Measurements from ENCODE around the gene ETV5. TPM values are rescaled to one million over a fixed set of nuclear protein-coding genes. Genes with fewer than 3 reads are reported as not detected.
"Not testable (repeated sequence)": the region's sequence is repeated elsewhere in the genome, so short reads cannot be mapped to it uniquely, and the experiment has no call there.

Gene ETV5
- total RNA-seq, 2 experiments from 2014 or later, result 0.74 to 1.3 TPM

- CTCF ChIA-PET, result no interaction called here
- POLR2A ChIA-PET, result no interaction called here
These were observed 59.9 kb downstream of the ETV5 start for GRCh38 chr3:186049001-186049400.

GRCh38 chr3:186048119-186048518 lies 60.8 kb downstream of the ETV5 start:
- intact Hi-C loops (cut with micrococcal nuclease), result no loop called here
- DNase-seq, result no peak
- no peak overlapping the region for H3K27ac Mint-ChIP-seq
- H3K36me3 Mint-ChIP-seq, result no peaks in the 10 kb centered on the region
- peaks cover 48% of the 10 kb centered on the region for H3K27me3 Mint-ChIP-seq
- no peaks in the 10 kb centered on the region for H3K9me3 Mint-ChIP-seq
- ChIA-PET CTCF (no interaction called here), POLR2A (no interaction called here)
- no peak overlapping the region for H3K4me3 Mint-ChIP-seq
- no peaks in the 10 kb centered on the region for H3K4me1 Mint-ChIP-seq (ENCODE audit: low read depth)

More at GRCh38 chr3:186049001-186049400, 59.9 kb downstream of the ETV5 start:
- Mint-ChIP-seq H3K4me1 (ENCODE audit: low read depth) (no peaks in the 10 kb centered on the region), H3K9me3 (no peaks in the 10 kb centered on the region), H3K4me3 (no peak overlapping the region), H3K27me3 (peaks cover 46% of the 10 kb centered on the region), H3K36me3 (no peaks in the 10 kb centered on the region), H3K27ac (no peak overlapping the region)
- DNase-seq, result no peak
- intact Hi-C loops (cut with micrococcal nuclease), result no loop called here

GRCh38 chr3:186046838-186047237 lies 62.1 kb downstream of the ETV5 start:
- H3K27ac Mint-ChIP-seq, result no peak overlapping the region
- H3K9me3 Mint-ChIP-seq, result no peaks in the 10 kb centered on the region
- intact Hi-C loops (cut with micrococcal nuclease), result no loop called here
- H3K4me1 Mint-ChIP-seq (ENCODE audit: low read depth), result no peaks in the 10 kb centered on the region
- no peaks in the 10 kb centered on the region for H3K36me3 Mint-ChIP-seq
- POLR2A ChIA-PET, result interaction anchor here (0.5 kb wide), 1 partner anchor 29 kb away, joined by 4 read pairs; no protein-coding TSS in a partner anchor
- CTCF ChIA-PET, result interaction anchor here (0.7 kb wide), 1 partner anchor 70 kb away, joined by 3 read pairs; no protein-coding TSS in a partner anchor
- no peak overlapping the region for H3K4me3 Mint-ChIP-seq
- DNase-seq, result no peak
- H3K27me3 Mint-ChIP-seq, result peaks cover 54% of the 10 kb centered on the region

GRCh38 chr3:186044968-186045367 lies 63.9 kb downstream of the ETV5 start:
- Mint-ChIP-seq H3K27me3 (peaks cover 50% of the 10 kb centered on the region), H3K4me1 (ENCODE audit: low read depth) (no peaks in the 10 kb centered on the region), H3K36me3 (no peaks in the 10 kb centered on the region), H3K27ac (no peak overlapping the region), H3K9me3 (no peaks in the 10 kb centered on the region), H3K4me3 (no peak overlapping the region)
- POLR2A ChIA-PET, result no interaction called here
- intact Hi-C loops (cut with micrococcal nuclease), result no loop called here
- CTCF ChIA-PET, result no interaction called here
- no peak for DNase-seq

- no peaks in the 10 kb centered on the region for H3K9me3 Mint-ChIP-seq
- no peak for DNase-seq
- H3K27ac Mint-ChIP-seq, result no peak overlapping the region
- no peaks in the 10 kb centered on the region for H3K4me1 Mint-ChIP-seq (ENCODE audit: low read depth)
- no peak overlapping the region for H3K4me3 Mint-ChIP-seq
- ChIA-PET POLR2A (no interaction called here), CTCF (no interaction called here)
- H3K36me3 Mint-ChIP-seq, result no peaks in the 10 kb centered on the region
- intact Hi-C loops (cut with micrococcal nuclease), result no loop called here
- peaks cover 47% of the 10 kb centered on the region for H3K27me3 Mint-ChIP-seq
These were observed 64.5 kb downstream of the ETV5 start for GRCh38 chr3:186044427-186044826.

- Mint-ChIP-seq H3K4me1 (ENCODE audit: low read depth) (no peaks in the 10 kb centered on the region), H3K27me3 (peaks cover 39% of the 10 kb centered on the region), H3K9me3 (peaks cover 10% of the 10 kb centered on the region), H3K4me3 (no peak overlapping the region), H3K36me3 (peaks cover 1% of the 10 kb centered on the region), H3K27ac (no peak overlapping the region)
- CTCF ChIA-PET, result interaction anchor here (0.6 kb wide), 1 partner anchor 723 kb away, joined by 3 read pairs; no protein-coding TSS in a partner anchor
- DNase-seq, result no peak
- intact Hi-C loops (cut with micrococcal nuclease), result no loop called here
- POLR2A ChIA-PET, result no interaction called here
These were observed 66.2 kb downstream of the ETV5 start for GRCh38 chr3:186042521-186043202.

- intact Hi-C loops (cut with micrococcal nuclease), result no loop called here
- DNase-seq, result no peak
- Mint-ChIP-seq H3K27ac (no peak overlapping the region), H3K9me3 (peaks cover 10% of the 10 kb centered on the region), H3K36me3 (peaks cover 1% of the 10 kb centered on the region), H3K27me3 (peaks cover 39% of the 10 kb centered on the region), H3K4me1 (ENCODE audit: low read depth) (no peaks in the 10 kb centered on the region), H3K4me3 (no peak overlapping the region)
- CTCF ChIA-PET, result no interaction called here
- POLR2A ChIA-PET, result no interaction called here
These were observed 66.9 kb downstream of the ETV5 start for GRCh38 chr3:186042036-186042435.

- H3K4me1 Mint-ChIP-seq (ENCODE audit: low read depth), result no peaks in the 10 kb centered on the region
- ChIA-PET CTCF (no interaction called here), POLR2A (interaction anchor here (0.7 kb wide), 1 partner anchor 181 kb away, joined by 4 read pairs; no protein-coding TSS in a partner anchor)
- no peak overlapping the region for H3K27ac Mint-ChIP-seq
- H3K27me3 Mint-ChIP-seq, result peaks cover 27% of the 10 kb centered on the region
- H3K36me3 Mint-ChIP-seq, result peaks cover 1% of the 10 kb centered on the region
- DNase-seq, result no peak
- intact Hi-C loops (cut with micrococcal nuclease), result no loop called here
- H3K4me3 Mint-ChIP-seq, result no peak overlapping the region
- peaks cover 10% of the 10 kb centered on the region for H3K9me3 Mint-ChIP-seq
These were observed 70.5 kb downstream of the ETV5 start for GRCh38 chr3:186038360-186038759.

GRCh38 chr3:186035277-186035676 lies 73.6 kb downstream of the ETV5 start:
- DNase-seq, result no peak
- intact Hi-C loops (cut with micrococcal nuclease), result no loop called here
- H3K27me3 Mint-ChIP-seq, result peaks cover 15% of the 10 kb centered on the region
- no peaks in the 10 kb centered on the region for H3K4me1 Mint-ChIP-seq (ENCODE audit: low read depth)
- ChIA-PET POLR2A (no interaction called here), CTCF (interaction anchor here (1.2 kb wide), 1 partner anchor 274 kb away, joined by 3 read pairs; no protein-coding TSS in a partner anchor)
- H3K36me3 Mint-ChIP-seq, result peaks cover 1% of the 10 kb centered on the region
- no peak overlapping the region for H3K27ac Mint-ChIP-seq
- peaks cover 10% of the 10 kb centered on the region for H3K9me3 Mint-ChIP-seq
- H3K4me3 Mint-ChIP-seq, result no peak overlapping the region

GRCh38 chr3:186032321-186032720 lies 76.6 kb downstream of the ETV5 start:
- DNase-seq, result no peak
- intact Hi-C loops (cut with micrococcal nuclease), result no loop called here
- Mint-ChIP-seq H3K4me3 (no peak overlapping the region), H3K36me3 (no peaks in the 10 kb centered on the region), H3K27ac (no peak overlapping the region), H3K27me3 (peaks cover 14% of the 10 kb centered on the region), H3K9me3 (no peaks in the 10 kb centered on the region), H3K4me1 (ENCODE audit: low read depth) (no peaks in the 10 kb centered on the region)
- ChIA-PET CTCF (no interaction called here), POLR2A (no interaction called here)

GRCh38 chr3:186025993-186026392 lies 82.9 kb downstream of the ETV5 start:
- intact Hi-C loops (cut with micrococcal nuclease), result loop anchor here (1.0 kb wide), 1 partner anchor 85 kb away; no protein-coding TSS in a partner anchor
- not testable (repeated sequence) for H3K27ac Mint-ChIP-seq; H3K36me3 Mint-ChIP-seq; H3K4me3 Mint-ChIP-seq; H3K4me1 Mint-ChIP-seq (ENCODE audit: low read depth); H3K9me3 Mint-ChIP-seq; DNase-seq
- ChIA-PET CTCF (interaction anchor here (0.8 to 1.5 kb wide), 2 partner anchors 38 to 182 kb away, joined by 3 read pairs; no protein-coding TSS in a partner anchor), POLR2A (interaction anchor here (0.8 kb wide), 1 partner anchor 184 kb away, joined by 3 read pairs; no protein-coding TSS in a partner anchor)
- H3K27me3 Mint-ChIP-seq, result peaks cover 12% of the 10 kb centered on the region

GRCh38 chr3:186025161-186025560 lies 83.7 kb downstream of the ETV5 start:
- peak; percentile 74 for DNase-seq
- Mint-ChIP-seq H3K4me3 (no peak overlapping the region), H3K27me3 (peaks cover 12% of the 10 kb centered on the region), H3K27ac (no peak overlapping the region), H3K4me1 (ENCODE audit: low read depth) (peaks cover 8% of the 10 kb centered on the region), H3K36me3 (no peaks in the 10 kb centered on the region), H3K9me3 (no peaks in the 10 kb centered on the region)
- ChIA-PET POLR2A (interaction anchor here (0.8 kb wide), 1 partner anchor 545 kb away, joined by 3 read pairs; the partner anchor contains the start of gene DNAJB11), CTCF (interaction anchor here (0.6 to 1.5 kb wide), 3 partner anchors 36 to 181 kb away, joined by 3 read pairs; no protein-coding TSS in a partner anchor)
- intact Hi-C loops (cut with micrococcal nuclease), result loop anchor here (1.0 kb wide), 1 partner anchor 86 kb away; no protein-coding TSS in a partner anchor

Data from activated CD4-positive, alpha-beta memory T cell treated with anti-CD3 and anti-CD28 coated beads for 36 hours (primary cell).